MCF 10A (cell line): ENCODE results near the gene SCN3B. TPM values are rescaled to one million over a fixed set of nuclear protein-coding genes. Genes with fewer than 3 reads are reported as not detected.

Experiments used
- BruUV-seq: library from RNA; stranded (reverse); fragments of 400-500 nt; replicated peaks from 2 replicates; lab custom pipeline; 2021; lab: Mats Ljungman, UMichigan
- CTCF ChIA-PET: fragments of 300-600 bp; sonication (Branson Sonifier 250); formaldehyde crosslinking; extraction: SDS; loops from one replicate; lab custom pipeline; 2021; ENCODE audit warnings: antibody characterized with exemption, inconsistent platforms; lab: Yijun Ruan, JAX
- POLR2A ChIA-PET: fragments of 300-600, 350-650 bp; sonication (Branson Sonifier 250); formaldehyde crosslinking; extraction: SDS; loops from one replicate; lab custom pipeline; 2020; ENCODE audit warnings: antibody characterized with exemption, inconsistent platforms; lab: Yijun Ruan, JAX
- DNase-seq: peaks from one replicate; pipeline ENCODE4 v3.0.0-alpha.2; 2018; ENCODE audit not compliant: unreplicated experiment
- H3K27ac Mint-ChIP-seq: one replicate; pipeline ENCODE4 v1.8.0; 2022; ENCODE audit warnings: mild to moderate bottlenecking, low read depth, mixed read lengths; ENCODE audit not compliant: unreplicated experiment
- H3K27me3 Mint-ChIP-seq: one replicate; pipeline ENCODE4 v1.8.0; 2022; ENCODE audit warnings: mixed read lengths; ENCODE audit not compliant: insufficient read depth, unreplicated experiment
- H3K36me3 Mint-ChIP-seq: one replicate; pipeline ENCODE4 v1.8.0; 2022; ENCODE audit warnings: mild to moderate bottlenecking, moderate library complexity, mixed read lengths; ENCODE audit not compliant: insufficient read depth, unreplicated experiment
- H3K4me1 Mint-ChIP-seq: one replicate; pipeline ENCODE4 v1.8.0; 2022; ENCODE audit warnings: mixed read lengths; ENCODE audit not compliant: insufficient read depth, unreplicated experiment
- H3K4me3 Mint-ChIP-seq: one replicate; pipeline ENCODE4 v1.8.0; 2022; ENCODE audit warnings: mild to moderate bottlenecking, moderate library complexity, mixed read lengths; ENCODE audit not compliant: unreplicated experiment
- H3K9me3 Mint-ChIP-seq: one replicate; pipeline ENCODE4 v1.8.0; 2022; ENCODE audit warnings: mixed read lengths; ENCODE audit not compliant: unreplicated experiment
- CTCF ChIP-seq: fragments of 200-600 bp; IDR thresholded peaks from one replicate; pipeline ENCODE4 v1.8.0; 2022; ENCODE audit warnings: antibody characterized with exemption, mild to moderate bottlenecking; ENCODE audit not compliant: unreplicated experiment
- intact Hi-C: fragments of 100-400 bp; cut with micrococcal nuclease; formaldehyde crosslinking; loops from 2 replicates; pipeline ENCODE4 v1.14.1; 2022
- total RNA-seq: library from RNA; stranded (reverse); gene quantifications from 2 replicates; pipeline ENCODE4 v1.2.3, GENCODE V29; 2022

SCN3B gene
- total RNA-seq, 1 experiment from 2014 or later: 1.2 TPM

GRCh38 chr11:123682696-123683410, 28.4 kb upstream of the SCN3B start:
- BruUV-seq: no TSS peak
- intact Hi-C loops: no loop called here
- Mint-ChIP-seq H3K27ac (no peak overlapping the region), H3K4me3 (no peak overlapping the region), H3K9me3 (no peaks in the 10 kb centered on the region), H3K4me1 (peaks cover 17% of the 10 kb centered on the region), H3K36me3 (no peaks in the 10 kb centered on the region), H3K27me3 (no peaks in the 10 kb centered on the region)
- ChIA-PET CTCF (interaction anchor here (0.6 to 1.3 kb wide), 4 partner anchors 10 to 925 kb away, joined by 3 to 5 read pairs (median 3); no protein-coding TSS in a partner anchor), POLR2A (no interaction called here)
- no peak for DNase-seq
- TF ChIP-seq CTCF: no peak

- Mint-ChIP-seq H3K27me3 (no peaks in the 10 kb centered on the region), H3K4me3 (no peak overlapping the region), H3K4me1 (peaks cover 21% of the 10 kb centered on the region), H3K9me3 (no peaks in the 10 kb centered on the region), H3K36me3 (no peaks in the 10 kb centered on the region), H3K27ac (no peak overlapping the region)
- CTCF ChIA-PET: interaction anchor here (0.6 to 1.8 kb wide), 9 partner anchors 10 to 422 kb away, joined by 3 to 7 read pairs (median 4); no protein-coding TSS in a partner anchor
- intact Hi-C loops: no loop called here
- TF ChIP-seq CTCF: no peak
- no TSS peak for BruUV-seq
- DNase-seq: no peak
- POLR2A ChIA-PET: no interaction called here
Observed at GRCh38 chr11:123681030-123681429, 26.6 kb upstream of the SCN3B start.

GRCh38 chr11:123678246-123678645, 23.8 kb upstream of the SCN3B start:
- DNase-seq: peak; percentile 64
- Mint-ChIP-seq H3K36me3 (no peaks in the 10 kb centered on the region), H3K27ac (peak overlapping the region; percentile 85), H3K4me3 (no peak overlapping the region), H3K4me1 (peaks cover 12% of the 10 kb centered on the region), H3K9me3 (no peaks in the 10 kb centered on the region), H3K27me3 (no peaks in the 10 kb centered on the region)
- no TSS peak for BruUV-seq
- no peak for TF ChIP-seq CTCF
- CTCF ChIA-PET: interaction anchor here (0.6 to 2.9 kb wide), 7 partner anchors 29 to 244 kb away, joined by 3 to 19 read pairs (median 4); no protein-coding TSS in a partner anchor
- intact Hi-C loops: no loop called here
- POLR2A ChIA-PET: interaction anchor here (1.0 to 2.0 kb wide), 2 partner anchors 12 to 24 kb away, joined by 6 to 9 read pairs; partner anchors contain the start of gene SCN3B

GRCh38 chr11:123677510-123677909, 23.1 kb upstream of the SCN3B start:
- no peak for DNase-seq
- CTCF ChIA-PET: interaction anchor here (0.6 to 2.9 kb wide), 8 partner anchors 11 to 101 kb away, joined by 3 to 19 read pairs (median 4); no protein-coding TSS in a partner anchor
- TF ChIP-seq CTCF: no peak
- no peak overlapping the region for H3K4me3 Mint-ChIP-seq
- BruUV-seq: no TSS peak
- H3K4me1 Mint-ChIP-seq: peaks cover 11% of the 10 kb centered on the region
- POLR2A ChIA-PET: interaction anchor here (1.1 to 2.0 kb wide), 2 partner anchors 13 to 23 kb away, joined by 4 to 9 read pairs; partner anchors contain the start of gene SCN3B
- intact Hi-C loops: no loop called here
- no peak overlapping the region for H3K27ac Mint-ChIP-seq
- H3K9me3 Mint-ChIP-seq: no peaks in the 10 kb centered on the region
- no peaks in the 10 kb centered on the region for H3K36me3 Mint-ChIP-seq
- H3K27me3 Mint-ChIP-seq: no peaks in the 10 kb centered on the region
